ENCODE data around the gene USP25. TPM values are rescaled to one million over a fixed set of nuclear protein-coding genes. Genes with fewer than 3 reads are reported as not detected.

USP25 gene
- polyA plus RNA-seq, 1 experiment = 11.1 TPM

GRCh38 chr21:15751546-15751945 lies 21.8 kb downstream of the USP25 start:
- ChIA-PET POLR2A (no interaction called here), CTCF (no interaction called here)
- TF ChIP-seq CTCF (IDR thresholded peaks at IDR 0.05; ENCODE audit: insufficient read depth, low read depth, low read length) = no peak
- DNase-seq (ENCODE audit: low read depth) = no peak
- no peaks in the 10 kb centered on the region for H3K36me3 ChIP-seq (ENCODE audit: control insufficient read depth, insufficient read depth, low read length)
- no peaks in the 10 kb centered on the region for H3K27me3 ChIP-seq (ENCODE audit: control insufficient read depth, insufficient read depth, low read length)
- H3K4me3 ChIP-seq (ENCODE audit: low read depth, low read length) = no peak overlapping the region

- TF ChIP-seq CTCF (IDR thresholded peaks at IDR 0.05; ENCODE audit: insufficient read depth, low read depth, low read length) = no peak
- ChIA-PET CTCF (interaction anchor here (0.6 kb wide), 1 partner anchor 464 kb away, joined by 3 read pairs; no protein-coding TSS in a partner anchor), POLR2A (interaction anchor here (0.6 kb wide), 1 partner anchor 188 kb away, joined by 12 read pairs; no protein-coding TSS in a partner anchor)
- DNase-seq (ENCODE audit: low read depth) = no peak
- Histone ChIP-seq H3K4me3 (ENCODE audit: low read depth, low read length) (no peak overlapping the region), H3K27me3 (ENCODE audit: control insufficient read depth, insufficient read depth, low read length) (no peaks in the 10 kb centered on the region), H3K36me3 (ENCODE audit: control insufficient read depth, insufficient read depth, low read length) (no peaks in the 10 kb centered on the region)
These were observed 23.1 kb downstream of the USP25 start for GRCh38 chr21:15752763-15753407.

- ChIA-PET CTCF (no interaction called here), POLR2A (interaction anchor here (0.6 kb wide), 1 partner anchor 187 kb away, joined by 12 read pairs; no protein-coding TSS in a partner anchor)
- Histone ChIP-seq H3K4me3 (ENCODE audit: low read depth, low read length) (no peak overlapping the region), H3K36me3 (ENCODE audit: control insufficient read depth, insufficient read depth, low read length) (no peaks in the 10 kb centered on the region), H3K27me3 (ENCODE audit: control insufficient read depth, insufficient read depth, low read length) (no peaks in the 10 kb centered on the region)
- DNase-seq (ENCODE audit: low read depth) = no peak
- TF ChIP-seq CTCF (IDR thresholded peaks at IDR 0.05; ENCODE audit: insufficient read depth, low read depth, low read length) = no peak
These were observed 24.0 kb downstream of the USP25 start for GRCh38 chr21:15753741-15754140.

GRCh38 chr21:15754640-15755039 lies 24.9 kb downstream of the USP25 start:
- ChIA-PET POLR2A (no interaction called here), CTCF (no interaction called here)
- no peak for DNase-seq (ENCODE audit: low read depth)

GRCh38 chr21:15755125-15755524 lies 25.3 kb downstream of the USP25 start:
- H3K27me3 ChIP-seq (ENCODE audit: control insufficient read depth, insufficient read depth, low read length) = no peaks in the 10 kb centered on the region
- no peaks in the 10 kb centered on the region for H3K36me3 ChIP-seq (ENCODE audit: control insufficient read depth, insufficient read depth, low read length)
- no peak for DNase-seq (ENCODE audit: low read depth)
- no peak for TF ChIP-seq CTCF (IDR thresholded peaks at IDR 0.05; ENCODE audit: insufficient read depth, low read depth, low read length)
- H3K4me3 ChIP-seq (ENCODE audit: low read depth, low read length) = no peak overlapping the region
- POLR2A ChIA-PET = no interaction called here
- CTCF ChIA-PET = no interaction called here

More at GRCh38 chr21:15754640-15755039, 24.9 kb downstream of the USP25 start:
- no peak for TF ChIP-seq CTCF (IDR thresholded peaks at IDR 0.05; ENCODE audit: insufficient read depth, low read depth, low read length)
- Histone ChIP-seq H3K27me3 (ENCODE audit: control insufficient read depth, insufficient read depth, low read length) (no peaks in the 10 kb centered on the region), H3K36me3 (ENCODE audit: control insufficient read depth, insufficient read depth, low read length) (no peaks in the 10 kb centered on the region), H3K4me3 (ENCODE audit: low read depth, low read length) (no peak overlapping the region)

Measured in BJ (cell line).